Neural crest cell (in vitro differentiated cells): ENCODE data around the gene ALG1. TPM values are rescaled to one million over a fixed set of nuclear protein-coding genes. Genes with fewer than 3 reads are reported as not detected.
"Not testable (repeated sequence)": the region's sequence is repeated elsewhere in the genome, so short reads cannot be mapped to it uniquely, and the experiment has no call there.

Experiments
- DNase-seq: peaks from one replicate; pipeline ENCODE4 v3.0.0; 2021; ENCODE audit warnings: low read depth, mixed read lengths, low spot score
- H3K27ac Mint-ChIP-seq: one replicate; pipeline ENCODE4 v1.8.0; 2021; ENCODE audit warnings: mild to moderate bottlenecking, mixed read lengths; ENCODE audit not compliant: unreplicated experiment
- H3K27me3 Mint-ChIP-seq: 2 replicates; pipeline ENCODE4 v1.8.0; 2021; ENCODE audit warnings: low read depth, mild to moderate bottlenecking, mixed read lengths
- H3K36me3 Mint-ChIP-seq: 2 replicates; pipeline ENCODE4 v1.8.0; 2021; ENCODE audit warnings: low read depth, mild to moderate bottlenecking, mixed read lengths
- H3K4me1 Mint-ChIP-seq: 2 replicates; pipeline ENCODE4 v1.8.0; 2021; ENCODE audit warnings: mixed read lengths
- H3K4me3 Mint-ChIP-seq: one replicate; pipeline ENCODE4 v1.8.0; 2021; ENCODE audit warnings: mild to moderate bottlenecking, mixed read lengths
- H3K9me3 Mint-ChIP-seq: 2 replicates; pipeline ENCODE4 v1.8.0; 2021; ENCODE audit warnings: mixed read lengths
- total RNA-seq: library from RNA; stranded (reverse); gene quantifications from 2 replicates; pipeline ENCODE4 v1.2.1, GENCODE V29; 2021
- TF ChIP-seq, protein P1 (sequence below): fragments of 200-600 bp; sonication (generic); conservative IDR thresholded peaks from 2 replicates; pipeline ENCODE4 v1.5.0; 2021; ENCODE audit warnings: antibody characterized with exemption, mild to moderate bottlenecking

Gene ALG1
- total RNA-seq, 1 donor from 2014 or later, result 23.2 TPM

DNA sequence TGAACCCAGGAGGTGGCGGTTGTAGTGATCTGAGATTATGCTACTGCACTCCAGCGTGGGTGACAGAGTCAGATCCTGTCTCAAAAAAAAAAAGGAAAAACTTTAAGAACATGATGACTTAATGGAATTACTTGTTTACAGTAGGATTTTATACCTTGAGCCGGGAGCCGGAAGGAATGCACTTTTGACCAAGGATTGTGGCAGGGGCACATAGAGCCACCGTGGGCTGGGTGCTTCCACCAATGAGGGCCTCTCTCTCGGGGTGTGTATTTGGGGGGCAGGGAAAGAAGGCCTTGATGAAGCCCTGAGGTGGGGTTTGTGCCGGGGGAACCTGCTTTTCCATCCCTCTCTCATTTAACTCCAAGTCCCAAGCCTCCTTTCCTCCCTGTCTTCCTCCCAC, 31.2 kb upstream of the ALG1 start:
- no peak overlapping the region for H3K4me3 Mint-ChIP-seq
- TF ChIP-seq, protein P1, sequence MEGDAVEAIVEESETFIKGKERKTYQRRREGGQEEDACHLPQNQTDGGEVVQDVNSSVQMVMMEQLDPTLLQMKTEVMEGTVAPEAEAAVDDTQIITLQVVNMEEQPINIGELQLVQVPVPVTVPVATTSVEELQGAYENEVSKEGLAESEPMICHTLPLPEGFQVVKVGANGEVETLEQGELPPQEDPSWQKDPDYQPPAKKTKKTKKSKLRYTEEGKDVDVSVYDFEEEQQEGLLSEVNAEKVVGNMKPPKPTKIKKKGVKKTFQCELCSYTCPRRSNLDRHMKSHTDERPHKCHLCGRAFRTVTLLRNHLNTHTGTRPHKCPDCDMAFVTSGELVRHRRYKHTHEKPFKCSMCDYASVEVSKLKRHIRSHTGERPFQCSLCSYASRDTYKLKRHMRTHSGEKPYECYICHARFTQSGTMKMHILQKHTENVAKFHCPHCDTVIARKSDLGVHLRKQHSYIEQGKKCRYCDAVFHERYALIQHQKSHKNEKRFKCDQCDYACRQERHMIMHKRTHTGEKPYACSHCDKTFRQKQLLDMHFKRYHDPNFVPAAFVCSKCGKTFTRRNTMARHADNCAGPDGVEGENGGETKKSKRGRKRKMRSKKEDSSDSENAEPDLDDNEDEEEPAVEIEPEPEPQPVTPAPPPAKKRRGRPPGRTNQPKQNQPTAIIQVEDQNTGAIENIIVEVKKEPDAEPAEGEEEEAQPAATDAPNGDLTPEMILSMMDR, result no peak
- DNase-seq, result no peak
- H3K9me3 Mint-ChIP-seq, result no peaks in the 10 kb centered on the region
- H3K27ac Mint-ChIP-seq, result no peak overlapping the region
- no peaks in the 10 kb centered on the region for H3K36me3 Mint-ChIP-seq
- peaks cover 37% of the 10 kb centered on the region for H3K27me3 Mint-ChIP-seq
- peaks cover 6% of the 10 kb centered on the region for H3K4me1 Mint-ChIP-seq

DNA sequence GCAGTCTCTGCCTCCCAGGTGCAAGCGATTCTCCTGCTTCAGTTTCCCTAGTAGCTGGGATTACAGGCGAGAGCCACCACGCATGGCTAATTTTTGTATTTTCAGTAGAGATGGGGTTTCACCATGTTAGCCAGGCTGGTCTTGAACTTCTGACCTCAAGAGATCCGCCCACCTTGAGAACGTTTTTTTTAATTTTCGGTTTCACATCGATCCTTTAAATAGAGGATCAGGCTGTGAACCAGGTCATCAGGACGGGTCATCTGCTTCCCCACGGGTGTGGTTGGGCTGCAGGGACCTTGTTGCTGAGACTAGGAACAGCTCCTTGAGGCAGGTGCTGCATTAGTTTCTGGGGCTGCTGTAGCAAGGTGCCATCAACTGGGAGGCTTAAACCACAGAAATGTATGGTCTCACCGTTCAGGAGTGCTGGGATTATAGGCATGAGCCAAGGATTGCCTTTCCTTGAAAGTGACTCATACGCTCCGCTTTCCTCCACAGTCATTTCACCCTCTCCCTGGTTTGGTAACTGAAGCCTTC, 30.0 kb upstream of the ALG1 start:
- TF ChIP-seq, protein P1, result no peak
- no peak overlapping the region for H3K4me3 Mint-ChIP-seq
- H3K27ac Mint-ChIP-seq, result no peak overlapping the region

DNA sequence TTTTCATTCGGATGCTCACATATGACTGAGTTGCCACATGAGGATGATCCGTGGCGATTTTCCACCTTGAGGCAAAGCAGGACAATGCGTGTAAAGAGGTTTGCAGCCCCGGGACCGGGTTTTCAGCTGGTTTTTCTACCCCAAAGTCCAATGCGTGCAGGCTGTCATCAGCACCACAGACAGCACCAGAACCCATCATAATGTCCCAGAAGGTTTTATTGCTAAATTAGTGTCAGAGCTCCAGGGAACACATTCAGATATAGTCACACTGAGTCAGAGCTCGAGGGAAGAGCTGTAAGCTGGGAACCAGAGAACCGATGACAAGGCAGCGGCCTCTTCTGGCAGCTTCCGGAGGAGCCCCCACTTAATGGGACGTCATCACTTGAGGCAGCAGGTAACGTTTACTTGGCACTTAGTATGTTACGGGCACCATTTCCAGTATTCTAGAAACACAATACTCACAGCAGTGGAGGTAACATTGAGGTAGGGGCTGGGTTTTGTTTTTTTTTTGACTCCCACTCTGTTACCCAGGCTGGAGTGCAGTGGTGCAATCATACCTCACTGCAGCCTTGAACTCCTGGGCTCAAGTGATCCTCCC, 29.0 kb upstream of the ALG1 start:
- no peaks in the 10 kb centered on the region for H3K36me3 Mint-ChIP-seq
- H3K27me3 Mint-ChIP-seq, result peaks cover 47% of the 10 kb centered on the region
- H3K27ac Mint-ChIP-seq, result no peak overlapping the region
- H3K9me3 Mint-ChIP-seq, result no peaks in the 10 kb centered on the region
- no peaks in the 10 kb centered on the region for H3K4me1 Mint-ChIP-seq
- no peak for DNase-seq
- TF ChIP-seq, protein P1, result no peak
- no peak overlapping the region for H3K4me3 Mint-ChIP-seq

More for the DNA sequence above, 30.0 kb upstream of the ALG1 start:
- Mint-ChIP-seq H3K36me3 (no peaks in the 10 kb centered on the region), H3K4me1 (no peaks in the 10 kb centered on the region), H3K9me3 (no peaks in the 10 kb centered on the region), H3K27me3 (peaks cover 39% of the 10 kb centered on the region)
- no peak for DNase-seq

DNA sequence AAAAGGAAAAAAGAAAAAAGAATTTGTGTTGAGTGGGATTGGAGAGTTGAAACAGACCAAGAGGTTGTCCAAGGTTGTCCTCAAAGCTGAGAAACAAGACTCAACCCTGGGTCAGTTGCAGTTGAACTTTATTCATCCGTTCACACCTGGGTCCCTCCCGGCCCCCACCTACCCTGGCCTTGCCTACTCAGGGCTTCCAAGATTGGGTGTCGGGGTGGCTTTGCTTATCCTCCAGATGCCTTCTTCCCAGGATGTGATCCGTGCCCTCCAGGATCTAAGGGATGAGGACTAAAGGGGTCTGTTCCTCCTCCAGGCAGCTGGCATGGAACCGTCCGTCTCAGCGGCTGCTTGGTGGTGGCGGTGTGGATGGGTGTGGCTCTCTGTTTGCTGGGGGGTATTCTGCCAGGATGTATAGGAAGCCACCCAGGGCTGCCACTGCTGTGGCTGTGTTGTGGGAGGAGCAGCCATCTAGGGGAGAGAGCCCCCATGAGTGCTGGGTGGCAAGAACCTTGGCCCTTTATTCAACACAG, 27.6 kb upstream of the ALG1 start:
- Mint-ChIP-seq H3K36me3 (no peaks in the 10 kb centered on the region), H3K4me1 (no peaks in the 10 kb centered on the region), H3K27ac (no peak overlapping the region), H3K9me3 (no peaks in the 10 kb centered on the region), H3K27me3 (peaks cover 53% of the 10 kb centered on the region), H3K4me3 (no peak overlapping the region)
- TF ChIP-seq, protein P1, result no peak
- DNase-seq, result no peak

DNA sequence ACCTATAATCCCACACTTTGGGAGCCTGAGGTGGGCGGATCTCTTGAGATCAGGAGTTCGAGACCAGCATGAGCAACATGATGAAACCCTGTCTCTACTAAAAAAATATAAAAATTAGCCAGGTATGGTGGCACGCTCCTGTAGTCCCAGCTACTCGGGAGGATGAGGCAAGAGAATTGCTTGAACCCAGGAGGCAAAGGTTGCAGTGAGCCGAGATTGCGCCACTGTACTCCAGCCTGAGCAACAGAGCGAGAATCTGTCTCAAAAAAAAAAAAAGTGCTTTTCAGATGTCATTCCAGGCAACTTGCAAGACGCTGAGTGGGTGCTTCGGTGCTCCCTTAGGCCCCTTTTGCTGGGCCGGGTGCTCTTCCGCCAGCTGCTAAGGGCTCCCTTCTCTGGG, 27.1 kb upstream of the ALG1 start:
- not testable (repeated sequence) for H3K9me3 Mint-ChIP-seq, H3K36me3 Mint-ChIP-seq, DNase-seq, H3K4me1 Mint-ChIP-seq, H3K4me3 Mint-ChIP-seq, H3K27ac Mint-ChIP-seq
- peaks cover 57% of the 10 kb centered on the region for H3K27me3 Mint-ChIP-seq

DNA sequence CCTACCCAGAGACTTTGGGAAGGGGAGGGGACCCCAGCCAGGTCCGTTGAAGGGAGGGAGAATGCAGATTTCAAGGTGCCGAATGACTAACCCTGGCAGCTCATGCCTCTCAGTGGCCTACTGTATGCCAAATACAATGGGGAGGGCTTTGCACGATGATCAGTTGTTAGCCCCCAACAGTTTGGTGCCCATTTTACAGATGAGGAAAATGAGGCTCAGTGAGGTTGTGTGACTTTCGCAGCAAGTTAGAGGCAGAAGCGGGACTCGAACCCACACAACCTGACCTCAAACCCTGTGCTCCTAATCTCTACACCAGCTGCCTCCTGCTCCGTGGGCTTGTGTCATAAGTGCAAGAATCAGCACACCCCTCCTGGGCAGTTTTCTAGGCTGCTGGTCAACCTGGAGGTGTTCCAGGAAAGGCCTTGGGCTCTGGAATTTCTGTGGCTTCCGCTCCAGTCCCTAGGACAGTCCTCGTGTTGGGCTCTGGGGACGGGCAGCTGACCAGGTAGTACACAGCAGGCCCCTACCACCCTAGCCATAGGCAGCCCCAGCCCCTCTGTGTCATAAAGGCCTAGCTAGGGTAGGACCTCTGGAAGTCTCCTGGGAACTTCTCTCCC, 26.0 kb upstream of the ALG1 start:
- H3K27ac Mint-ChIP-seq, result no peak overlapping the region
- H3K4me1 Mint-ChIP-seq, result no peaks in the 10 kb centered on the region
- no peak for DNase-seq
- H3K9me3 Mint-ChIP-seq, result no peaks in the 10 kb centered on the region
- TF ChIP-seq, protein P1, result no peak
- H3K36me3 Mint-ChIP-seq, result no peaks in the 10 kb centered on the region
- peaks cover 54% of the 10 kb centered on the region for H3K27me3 Mint-ChIP-seq
- H3K4me3 Mint-ChIP-seq, result no peak overlapping the region
